NCI-H146 treated with DMSO at 0.1 percent for 48 hours (cell line): Measurements from ENCODE around the gene NAP1L5.

Experiments used
- DNase-seq: peaks from one replicate; lab custom pipeline; 2025; ENCODE audit not compliant: unreplicated experiment; lab: John Stamatoyannopoulos, UW

Gene NAP1L5

GRCh38 chr4:88661739-88662138 is 35.9 kb downstream of the NAP1L5 start:
- DNase-seq: no peak

- no peak for DNase-seq
These were observed 37.0 kb downstream of the NAP1L5 start for GRCh38 chr4:88660446-88661294.

- no peak for DNase-seq
These were observed 37.8 kb downstream of the NAP1L5 start for GRCh38 chr4:88659890-88660208.

- no peak for DNase-seq
These were observed 38.4 kb downstream of the NAP1L5 start for GRCh38 chr4:88659055-88659889.

GRCh38 chr4:88655226-88655625 is 42.4 kb downstream of the NAP1L5 start:
- no peak for DNase-seq

- DNase-seq: no peak
These were observed 44.2 kb downstream of the NAP1L5 start for GRCh38 chr4:88653371-88653946.

GRCh38 chr4:88649716-88650115 is 47.9 kb downstream of the NAP1L5 start:
- no peak for DNase-seq

- DNase-seq: no peak
These were observed 50.9 kb downstream of the NAP1L5 start for GRCh38 chr4:88646528-88647280.

- DNase-seq: no peak
These were observed 51.6 kb downstream of the NAP1L5 start for GRCh38 chr4:88645994-88646393.
